H9 (cell line): ENCODE measurements around the gene CCDC187. TPM values are rescaled to one million over a fixed set of nuclear protein-coding genes. Genes with fewer than 3 reads are reported as not detected.

Experiments
- DNase-seq: peaks from one replicate; pipeline ENCODE4 v3.0.0-alpha.2; 2017
- H2AFZ ChIP-seq: one replicate; pipeline ENCODE4 v1.6.1; 2013; ENCODE audit warnings: mild to moderate bottlenecking, low read length, control low read depth, moderate library complexity
- H2AK5ac ChIP-seq: 2 replicates; pipeline ENCODE4 v1.6.1; 2013; ENCODE audit warnings: low read length, control low read depth, mixed read lengths; ENCODE audit not compliant: insufficient read length
- H2BK120ac ChIP-seq: one replicate; pipeline ENCODE4 v1.6.1; 2013; ENCODE audit warnings: low read depth, mild to moderate bottlenecking, low read length, control low read depth, inconsistent platforms; ENCODE audit not compliant: poor library complexity, severe bottlenecking
- H2BK12ac ChIP-seq: 2 replicates; pipeline ENCODE4 v1.6.1; 2013; ENCODE audit warnings: low read length, control low read depth, mixed read lengths, low read depth; ENCODE audit not compliant: insufficient read length
- H2BK15ac ChIP-seq: 2 replicates; pipeline ENCODE4 v1.6.1; 2013; ENCODE audit warnings: low read depth, low read length, control low read depth
- H2BK20ac ChIP-seq: one replicate; pipeline ENCODE4 v1.6.1; 2013; ENCODE audit warnings: low read depth, mild to moderate bottlenecking, low read length, control low read depth, inconsistent platforms; ENCODE audit not compliant: poor library complexity, severe bottlenecking
- H2BK5ac ChIP-seq: 2 replicates; pipeline ENCODE4 v1.6.1; 2013; ENCODE audit warnings: low read length, control low read depth, mixed read lengths; ENCODE audit not compliant: insufficient read length
- H3K14ac ChIP-seq: 2 replicates; pipeline ENCODE4 v1.6.1; 2013; ENCODE audit warnings: low read length, control low read depth; ENCODE audit not compliant: insufficient read depth
- H3K18ac ChIP-seq: 2 replicates; pipeline ENCODE4 v1.6.1; 2013; ENCODE audit warnings: low read depth, mild to moderate bottlenecking, mixed read lengths, low read length, control low read depth; ENCODE audit not compliant: insufficient read length
- H3K23ac ChIP-seq: 2 replicates; pipeline ENCODE4 v1.6.1; 2013; ENCODE audit warnings: low read length, control low read depth, mixed read lengths, low read depth; ENCODE audit not compliant: insufficient read length
- H3K23me2 ChIP-seq: 2 replicates; pipeline ENCODE4 v1.6.1; 2013; ENCODE audit warnings: low read depth, mild to moderate bottlenecking, mixed read lengths, low read length, control low read depth; ENCODE audit not compliant: insufficient read length, poor library complexity, severe bottlenecking
- H3K27ac ChIP-seq: 2 replicates; pipeline ENCODE4 v1.5.1; 2013; ENCODE audit warnings: low read length, control low read depth, mixed read lengths, low read depth; ENCODE audit not compliant: insufficient read length
- H3K27me3 ChIP-seq: 2 replicates; pipeline ENCODE4 v1.6.1; 2013; ENCODE audit warnings: low read length, control low read depth, inconsistent platforms; ENCODE audit not compliant: insufficient read depth
- H3K4ac ChIP-seq: 2 replicates; pipeline ENCODE4 v1.6.1; 2013; ENCODE audit warnings: low read depth, mild to moderate bottlenecking, control low read depth, inconsistent platforms, low read length, moderate library complexity
- H3K4me1 ChIP-seq: 2 replicates; pipeline ENCODE4 v1.6.1; 2013; ENCODE audit warnings: low read length, control low read depth, inconsistent platforms; ENCODE audit not compliant: insufficient read depth
- H3K4me2 ChIP-seq: 2 replicates; pipeline ENCODE4 v1.6.1; 2013; ENCODE audit warnings: low read length, control low read depth, mixed read lengths; ENCODE audit not compliant: insufficient read length, insufficient read depth
- H3K56ac ChIP-seq: 2 replicates; pipeline ENCODE4 v1.6.1; 2013; ENCODE audit warnings: low read depth, mild to moderate bottlenecking, mixed read lengths, low read length, control low read depth; ENCODE audit not compliant: insufficient read length
- H3K79me1 ChIP-seq: 2 replicates; pipeline ENCODE4 v1.6.1; 2013; ENCODE audit warnings: low read depth, mild to moderate bottlenecking, moderate library complexity, low read length, control low read depth, inconsistent platforms; ENCODE audit not compliant: insufficient read depth, poor library complexity, severe bottlenecking
- H3K79me2 ChIP-seq: 2 replicates; pipeline ENCODE4 v1.6.1; 2013; ENCODE audit warnings: low read length, control low read depth, inconsistent platforms; ENCODE audit not compliant: insufficient read depth
- H3K9ac ChIP-seq: 2 replicates; pipeline ENCODE4 v1.6.1; 2013; ENCODE audit warnings: low read length, control low read depth, mixed read lengths; ENCODE audit not compliant: insufficient read length; ENCODE audit errors: extremely low read depth
- H3K9me3 ChIP-seq: one replicate; pipeline ENCODE4 v1.6.1; 2013; ENCODE audit warnings: low read depth, low read length, inconsistent platforms; ENCODE audit not compliant: control insufficient read depth
- H3T11ph ChIP-seq: one replicate; pipeline ENCODE4 v1.6.1; 2013; ENCODE audit warnings: mild to moderate bottlenecking, low read length, control low read depth, inconsistent platforms
- H4K20me1 ChIP-seq: one replicate; pipeline ENCODE4 v1.6.1; 2013; ENCODE audit not compliant: control insufficient read depth, insufficient read length, insufficient read depth
- H4K5ac ChIP-seq: 2 replicates; pipeline ENCODE4 v1.6.1; 2013; ENCODE audit warnings: low read depth, mild to moderate bottlenecking, mixed read lengths, low read length, control low read depth; ENCODE audit not compliant: insufficient read length
- H4K8ac ChIP-seq: replicated peaks from 2 replicates; pipeline ENCODE4 v1.6.1; 2013; ENCODE audit warnings: low read length, control low read depth, mixed read lengths, low read depth; ENCODE audit not compliant: insufficient read length
- H4K91ac ChIP-seq: 2 replicates; pipeline ENCODE4 v1.6.1; 2013; ENCODE audit warnings: low read depth, mild to moderate bottlenecking, moderate library complexity, mixed read lengths, low read length, control low read depth; ENCODE audit not compliant: insufficient read length
- H3K27ac Mint-ChIP-seq, 3 experiments: 2 replicates in 2 of 3; 3 replicates in 1 of 3; pipeline ENCODE4 v1.8.0; 2020 to 2021; ENCODE audit warnings: mixed read lengths in 3 of 3, mild to moderate bottlenecking in 1 of 3, moderate library complexity in 1 of 3
- H3K27me3 Mint-ChIP-seq: 2 replicates; pipeline ENCODE4 v1.8.0; 2021; ENCODE audit warnings: low read depth, mild to moderate bottlenecking, moderate library complexity, mixed read lengths
- H3K36me3 Mint-ChIP-seq, 3 experiments: 2 replicates in 2 of 3; 3 replicates in 1 of 3; pipeline ENCODE4 v1.8.0; 2020 to 2021; ENCODE audit warnings: low read depth in 3 of 3, mixed read lengths in 3 of 3; ENCODE audit not compliant: insufficient read depth in 1 of 3
- H3K4me1 Mint-ChIP-seq, 2 experiments: 2 replicates each; pipeline ENCODE4 v1.8.0; 2020; ENCODE audit warnings: mixed read lengths in 2 of 2
- H3K4me3 Mint-ChIP-seq, 2 experiments: 2 replicates in 1 of 2; 3 replicates in 1 of 2; pipeline ENCODE4 v1.8.0; 2020 to 2021; ENCODE audit warnings: mild to moderate bottlenecking in 2 of 2, mixed read lengths in 2 of 2, moderate library complexity in 1 of 2
- H3K9me3 Mint-ChIP-seq, 2 experiments: 2 replicates in 1 of 2; 3 replicates in 1 of 2; pipeline ENCODE4 v1.8.0; 2020; ENCODE audit warnings: mild to moderate bottlenecking in 2 of 2, mixed read lengths in 2 of 2, moderate library complexity in 1 of 2
- WGBS: extraction: QIAGEN DNeasy Blood & Tissue Kit; methylation state at CpG from one replicate; pipeline ENCODE4 v1.1.7; 2013; ENCODE audit warnings: missing lambda C conversion rate, low lambda C conversion rate, mixed read lengths; ENCODE audit not compliant: insufficient read length; ENCODE audit errors: extremely low coverage; 5-methylcytosine and 5-hydroxymethylcytosine counted together
- total RNA-seq: library from RNA; stranded (reverse); gene quantifications from 2 replicates; pipeline ENCODE4 v1.2.1, GENCODE V29; 2021
- TF ChIP-seq, protein P1 (sequence below): fragments of 200-600 bp; sonication (generic); conservative IDR thresholded peaks from 3 replicates; pipeline ENCODE4 v1.8.0; 2021; ENCODE audit warnings: antibody characterized with exemption, mild to moderate bottlenecking

The CCDC187 gene
- total RNA-seq, 1 experiment from 2014 or later = 0.07 TPM

DNA sequence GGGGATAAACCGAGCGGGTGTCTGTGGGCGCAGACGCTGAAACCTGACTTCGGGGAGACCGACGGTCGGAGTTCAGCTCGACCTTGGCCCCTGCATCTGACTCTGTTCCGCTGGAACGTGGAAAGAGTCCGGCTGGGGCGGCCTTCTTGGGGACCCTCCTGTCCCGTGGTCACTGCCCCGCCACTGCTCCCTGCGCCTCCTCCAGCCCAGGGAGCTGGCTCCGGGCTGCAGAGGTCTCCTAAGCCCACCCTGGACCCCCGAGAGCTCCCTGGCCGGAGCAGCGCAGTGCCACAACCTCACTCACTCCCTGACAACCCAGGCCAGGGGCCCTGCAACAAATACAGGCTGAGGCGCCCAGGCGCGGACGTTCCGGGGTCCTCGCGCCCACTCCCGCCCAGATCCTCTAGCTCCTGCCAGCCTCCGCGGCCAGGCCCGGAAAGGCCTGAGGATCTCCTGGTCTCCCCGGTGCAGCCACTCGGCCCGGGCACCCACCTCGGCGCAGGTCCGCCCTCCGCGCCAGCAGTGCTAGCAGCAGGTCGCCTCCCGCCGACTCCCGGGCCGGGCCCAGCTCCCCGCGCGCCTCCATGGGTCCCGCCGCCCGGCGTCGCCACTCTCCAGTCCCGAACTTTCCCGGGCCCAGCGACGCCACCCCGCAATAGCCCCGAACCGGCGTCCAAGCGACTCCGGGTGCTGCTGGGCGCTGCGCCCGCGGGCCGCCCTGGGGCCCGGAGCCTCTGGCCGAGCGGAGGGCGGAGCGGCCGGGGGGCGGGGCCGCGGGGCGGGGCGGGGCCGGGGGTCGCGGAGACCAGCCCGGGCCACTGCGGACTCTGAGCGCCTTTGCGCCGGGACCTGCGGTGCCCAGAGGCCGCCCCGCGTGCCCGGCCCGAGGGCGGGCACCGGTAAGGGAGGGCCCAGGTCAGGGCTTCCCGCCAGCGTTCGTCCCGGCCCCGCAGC lies 101.2 kb downstream of the CCDC187 start:
- Histone ChIP-seq H3K56ac (no peak overlapping the region), H3K27ac (no peak overlapping the region), H4K20me1 (no peaks in the 10 kb centered on the region), H2BK12ac (no peak overlapping the region), H3K23me2 (peaks cover 5% of the 10 kb centered on the region), H3K27me3 (peaks cover 67% of the 10 kb centered on the region), H3K18ac (no peak overlapping the region), H2BK15ac (no peak overlapping the region), H2BK5ac (no peak overlapping the region), H3K23ac (no peak overlapping the region), H2AFZ (no peak overlapping the region), H3K79me1 (no peaks in the 10 kb centered on the region), H3K79me2 (no peaks in the 10 kb centered on the region), H3T11ph (no peak overlapping the region), H3K4me1 (no peaks in the 10 kb centered on the region), H3K9ac (no peak overlapping the region), H2BK120ac (no peak overlapping the region), H3K9me3 (no peaks in the 10 kb centered on the region), H4K91ac (no peak overlapping the region), H4K8ac (no peak overlapping the region), H3K4me2 (peak overlapping the region; percentile 5), H2AK5ac (no peak overlapping the region), H3K14ac (no peak overlapping the region), H2BK20ac (no peak overlapping the region), H4K5ac (no peak overlapping the region), H3K4ac (no peak overlapping the region)
- no peak for DNase-seq
- TF ChIP-seq, protein P1, sequence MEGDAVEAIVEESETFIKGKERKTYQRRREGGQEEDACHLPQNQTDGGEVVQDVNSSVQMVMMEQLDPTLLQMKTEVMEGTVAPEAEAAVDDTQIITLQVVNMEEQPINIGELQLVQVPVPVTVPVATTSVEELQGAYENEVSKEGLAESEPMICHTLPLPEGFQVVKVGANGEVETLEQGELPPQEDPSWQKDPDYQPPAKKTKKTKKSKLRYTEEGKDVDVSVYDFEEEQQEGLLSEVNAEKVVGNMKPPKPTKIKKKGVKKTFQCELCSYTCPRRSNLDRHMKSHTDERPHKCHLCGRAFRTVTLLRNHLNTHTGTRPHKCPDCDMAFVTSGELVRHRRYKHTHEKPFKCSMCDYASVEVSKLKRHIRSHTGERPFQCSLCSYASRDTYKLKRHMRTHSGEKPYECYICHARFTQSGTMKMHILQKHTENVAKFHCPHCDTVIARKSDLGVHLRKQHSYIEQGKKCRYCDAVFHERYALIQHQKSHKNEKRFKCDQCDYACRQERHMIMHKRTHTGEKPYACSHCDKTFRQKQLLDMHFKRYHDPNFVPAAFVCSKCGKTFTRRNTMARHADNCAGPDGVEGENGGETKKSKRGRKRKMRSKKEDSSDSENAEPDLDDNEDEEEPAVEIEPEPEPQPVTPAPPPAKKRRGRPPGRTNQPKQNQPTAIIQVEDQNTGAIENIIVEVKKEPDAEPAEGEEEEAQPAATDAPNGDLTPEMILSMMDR = no peak
- peaks cover 85% of the 10 kb centered on the region for H3K27me3 Mint-ChIP-seq
- no peak overlapping the region; a peak in 1 of 7 replicates for H3K27ac Mint-ChIP-seq
- H3K36me3 Mint-ChIP-seq = peaks cover 2 to 12% (median 6%) of the 10 kb centered on the region in 3 experiments; a peak in 3 of 7 replicates
- WGBS = no CpG with 5 or more reads among the region's 99 CpGs
- no peaks in the 10 kb centered on the region for H3K9me3 Mint-ChIP-seq
- peaks cover 2 to 10% of the 10 kb centered on the region in 2 experiments; a peak in 3 of 4 replicates for H3K4me1 Mint-ChIP-seq
- H3K4me3 Mint-ChIP-seq = no peak overlapping the region; a peak in 1 of 5 replicates
